ENCODE measurements around the gene SGMS2.

GRCh38 chr4:107834241-107834794, 9.6 kb downstream of the SGMS2 start:
- no peak for TF ChIP-seq POLR2A (IDR thresholded peaks at IDR 0.05)
- TF ChIP-seq, protein P1, sequence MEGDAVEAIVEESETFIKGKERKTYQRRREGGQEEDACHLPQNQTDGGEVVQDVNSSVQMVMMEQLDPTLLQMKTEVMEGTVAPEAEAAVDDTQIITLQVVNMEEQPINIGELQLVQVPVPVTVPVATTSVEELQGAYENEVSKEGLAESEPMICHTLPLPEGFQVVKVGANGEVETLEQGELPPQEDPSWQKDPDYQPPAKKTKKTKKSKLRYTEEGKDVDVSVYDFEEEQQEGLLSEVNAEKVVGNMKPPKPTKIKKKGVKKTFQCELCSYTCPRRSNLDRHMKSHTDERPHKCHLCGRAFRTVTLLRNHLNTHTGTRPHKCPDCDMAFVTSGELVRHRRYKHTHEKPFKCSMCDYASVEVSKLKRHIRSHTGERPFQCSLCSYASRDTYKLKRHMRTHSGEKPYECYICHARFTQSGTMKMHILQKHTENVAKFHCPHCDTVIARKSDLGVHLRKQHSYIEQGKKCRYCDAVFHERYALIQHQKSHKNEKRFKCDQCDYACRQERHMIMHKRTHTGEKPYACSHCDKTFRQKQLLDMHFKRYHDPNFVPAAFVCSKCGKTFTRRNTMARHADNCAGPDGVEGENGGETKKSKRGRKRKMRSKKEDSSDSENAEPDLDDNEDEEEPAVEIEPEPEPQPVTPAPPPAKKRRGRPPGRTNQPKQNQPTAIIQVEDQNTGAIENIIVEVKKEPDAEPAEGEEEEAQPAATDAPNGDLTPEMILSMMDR (IDR thresholded peaks at IDR 0.05), result no peak
